ENCODE data around the gene MYF5. TPM values are rescaled to one million over a fixed set of nuclear protein-coding genes. Genes with fewer than 3 reads are reported as not detected.

MYF5 gene
- total and polyA plus RNA-seq, 2 of the 13 experiments (the other 11 are each of a cell fraction or from before 2014, with no cell fraction given), result not detected

DNA sequence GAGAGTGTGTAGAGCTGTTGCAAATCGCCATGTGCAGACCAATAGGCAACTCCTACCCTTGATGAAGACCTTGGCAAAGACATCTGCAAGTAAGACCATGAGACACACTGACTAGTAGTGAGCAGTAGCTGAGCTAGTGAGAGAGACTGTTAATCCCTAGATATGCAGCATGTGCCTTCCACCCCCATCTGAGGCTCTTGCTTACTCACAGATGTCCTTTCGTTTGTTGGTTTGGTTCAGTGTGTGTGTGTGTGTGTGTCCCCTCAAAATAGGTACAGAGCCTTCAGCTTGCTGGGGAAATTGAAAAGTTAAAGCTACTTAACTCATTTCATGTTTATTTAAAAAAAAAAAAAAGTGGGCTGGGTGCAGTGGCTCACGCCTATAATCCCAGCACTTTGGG is 37.6 kb downstream of the MYF5 start:
- in situ Hi-C loops (cut with HindIII; ENCODE audit: extremely low pct_ligation_motif_present, low pct_unique_long_range_greater_than_20kb) (no loop called here), intact Hi-C loops (cut with micrococcal nuclease; ENCODE audit: unreplicated experiment) (no loop called here)
- H3K9me3 ChIP-seq (ENCODE audit: low read length), result no peaks in the 10 kb centered on the region
- CTCF ChIA-PET (ENCODE audit: low intra/inter-chr PET ratio, low total read pairs), result no interaction called here
- no peaks in the 10 kb centered on the region for H3K4me1 ChIP-seq (ENCODE audit: insufficient read depth, low read length)
- no peaks in the 10 kb centered on the region for H3K79me2 ChIP-seq (ENCODE audit: insufficient read depth, low read length)
- H2AFZ ChIP-seq (ENCODE audit: low read length), result no peak overlapping the region
- H4K20me1 ChIP-seq (ENCODE audit: insufficient read depth, low read length), result no peaks in the 10 kb centered on the region
- no TSS peak for BruUV-seq (replicated peaks)
- DNase-seq (ENCODE audit: low spot score) (no peak), FAIRE-seq (no peak), ATAC-seq (no peak)
- H3K4me3 ChIP-seq (replicated peaks in 1 of 3; ENCODE audit: insufficient read depth in 1 of 3, low read depth in 2 of 3, low read length in 3 of 3), result no peak overlapping the region
- WGBS (ENCODE audit: low lambda C conversion rate), result 23% methylated on average over 2 of the region's 3 CpGs
- no peak overlapping the region for H3K4me2 ChIP-seq (ENCODE audit: low read depth, low read length)
- POLR2A ChIA-PET, result no interaction called here
- H3K27me3 ChIP-seq (ENCODE audit: control insufficient read depth in 1 of 2, insufficient read depth in 2 of 2, low read length in 2 of 2), result no peaks in the 10 kb centered on the region
- H3K36me3 ChIP-seq (replicated peaks in 1 of 2; ENCODE audit: control insufficient read depth in 1 of 2, insufficient read depth in 2 of 2, low read length in 2 of 2), result no peaks in the 10 kb centered on the region
- no peak for TF ChIP-seq ZFY (CRISPR knock-in tag; IDR thresholded peaks at IDR 0.05)
- TF ChIP-seq MED1 (CRISPR knock-in tag; IDR thresholded peaks at IDR 0.05), result no peak
- TF ChIP-seq, protein P1, sequence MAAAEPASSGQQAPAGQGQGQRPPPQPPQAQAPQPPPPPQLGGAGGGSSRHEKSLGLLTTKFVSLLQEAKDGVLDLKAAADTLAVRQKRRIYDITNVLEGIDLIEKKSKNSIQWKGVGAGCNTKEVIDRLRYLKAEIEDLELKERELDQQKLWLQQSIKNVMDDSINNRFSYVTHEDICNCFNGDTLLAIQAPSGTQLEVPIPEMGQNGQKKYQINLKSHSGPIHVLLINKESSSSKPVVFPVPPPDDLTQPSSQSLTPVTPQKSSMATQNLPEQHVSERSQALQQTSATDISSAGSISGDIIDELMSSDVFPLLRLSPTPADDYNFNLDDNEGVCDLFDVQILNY (CRISPR knock-in tag; conservative IDR thresholded peaks at IDR 0.05), result no peak
- no peak for TF ChIP-seq MAFK (conservative IDR thresholded peaks at IDR 0.05 in 1 of 2, IDR thresholded peaks at IDR 0.05 in 1 of 2; ENCODE audit: low read length in 2 of 2)
- TF ChIP-seq ZFX (CRISPR knock-in tag; IDR thresholded peaks at IDR 0.05; ENCODE audit: low read depth), result no peak
- TF ChIP-seq ZNF773 (CRISPR knock-in tag; IDR thresholded peaks at IDR 0.05; ENCODE audit: borderline replicate concordance), result no peak
- TF ChIP-seq, protein P2, sequence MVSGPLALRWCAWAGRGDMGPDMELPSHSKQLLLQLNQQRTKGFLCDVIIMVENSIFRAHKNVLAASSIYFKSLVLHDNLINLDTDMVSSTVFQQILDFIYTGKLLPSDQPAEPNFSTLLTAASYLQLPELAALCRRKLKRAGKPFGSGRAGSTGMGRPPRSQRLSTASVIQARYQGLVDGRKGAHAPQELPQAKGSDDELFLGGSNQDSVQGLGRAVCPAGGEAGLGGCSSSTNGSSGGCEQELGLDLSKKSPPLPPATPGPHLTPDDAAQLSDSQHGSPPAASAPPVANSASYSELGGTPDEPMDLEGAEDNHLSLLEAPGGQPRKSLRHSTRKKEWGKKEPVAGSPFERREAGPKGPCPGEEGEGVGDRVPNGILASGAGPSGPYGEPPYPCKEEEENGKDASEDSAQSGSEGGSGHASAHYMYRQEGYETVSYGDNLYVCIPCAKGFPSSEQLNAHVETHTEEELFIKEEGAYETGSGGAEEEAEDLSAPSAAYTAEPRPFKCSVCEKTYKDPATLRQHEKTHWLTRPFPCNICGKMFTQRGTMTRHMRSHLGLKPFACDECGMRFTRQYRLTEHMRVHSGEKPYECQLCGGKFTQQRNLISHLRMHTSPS (CRISPR knock-in tag; IDR thresholded peaks at IDR 0.05; ENCODE audit: low read depth), result no peak
- no peak for TF ChIP-seq ZBTB21 (CRISPR knock-in tag; IDR thresholded peaks at IDR 0.05)
- TF ChIP-seq AGO1 (IDR thresholded peaks at IDR 0.05; ENCODE audit: low read depth, low read length, poor library complexity, severe bottlenecking), result no peak
- no peak for TF ChIP-seq ZBTB7B (CRISPR knock-in tag; IDR thresholded peaks at IDR 0.05)
- no peak for TF ChIP-seq RCOR2 (CRISPR knock-in tag; IDR thresholded peaks at IDR 0.05)
- TF ChIP-seq CBX1 (IDR thresholded peaks at IDR 0.05; ENCODE audit: low read depth), result no peak
- no peak for TF ChIP-seq HNRNPL (IDR thresholded peaks at IDR 0.05; ENCODE audit: low read depth, low read length)
- no peak for TF ChIP-seq NONO (IDR thresholded peaks at IDR 0.05)
- TF ChIP-seq NONO (CRISPR knock-in tag; conservative IDR thresholded peaks at IDR 0.05), result no peak
- no peak overlapping the region for H3K9ac ChIP-seq (ENCODE audit: insufficient read depth, low read depth, low read length)
- no peak overlapping the region for H3K27ac ChIP-seq (ENCODE audit: extremely low read length, insufficient read depth, low read length)
